Keratinocyte (primary cell): ENCODE results near the gene ZNF396. TPM values are rescaled to one million over a fixed set of nuclear protein-coding genes. Genes with fewer than 3 reads are reported as not detected.

Experiments
- DNase-seq: peaks from one replicate; pipeline ENCODE4 v3.0.0-alpha.2; 2011; ENCODE audit warnings: low read depth, missing footprints, low spot score
- FAIRE-seq: peaks from 2 replicates; lab custom pipeline; 2011; peaks lifted over from hg19 to GRCh38; lab: Jason Lieb, UNC
- H2AFZ ChIP-seq: 2 replicates; pipeline ENCODE4 v1.6.0; 2012; ENCODE audit warnings: low read length, control low read depth, inconsistent platforms; ENCODE audit not compliant: control insufficient read depth
- H3K27ac ChIP-seq: 2 replicates; pipeline ENCODE4 v1.5.1; 2011; ENCODE audit warnings: low read length; ENCODE audit not compliant: control insufficient read depth, insufficient read depth
- H3K27me3 ChIP-seq: 3 replicates; pipeline ENCODE4 v1.6.0; 2011; ENCODE audit warnings: low read length; ENCODE audit not compliant: control insufficient read depth, insufficient read depth; ENCODE audit errors: extremely low read depth
- H3K36me3 ChIP-seq, 2 experiments: 2 replicates in 1 of 2; 3 replicates in 1 of 2; pipeline ENCODE4 v1.5.1; 2011; ENCODE audit warnings: low read length in 2 of 2, mild to moderate bottlenecking in 1 of 2; ENCODE audit not compliant: control insufficient read depth in 2 of 2, insufficient read depth in 2 of 2; ENCODE audit errors: extremely low read depth in 1 of 2
- H3K4me1 ChIP-seq: 3 replicates; pipeline ENCODE4 v1.5.1; 2011; ENCODE audit warnings: low read length; ENCODE audit not compliant: control insufficient read depth, insufficient read depth; ENCODE audit errors: extremely low read depth
- H3K4me2 ChIP-seq: 3 replicates; pipeline ENCODE4 v1.6.0; 2011; ENCODE audit warnings: low read depth, low read length; ENCODE audit not compliant: control insufficient read depth, insufficient read depth; ENCODE audit errors: extremely low read depth
- H3K4me3 ChIP-seq, 3 experiments: fragments of 200-600 bp in 1 of 3; sonication (generic) in 1 of 3; 2 replicates in 2 of 3; 3 replicates in 1 of 3; pipeline ENCODE4 v1.5.1; 2011 to 2016; ENCODE audit warnings: low read length in 3 of 3, mild to moderate bottlenecking in 3 of 3, control low read depth in 2 of 3, inconsistent platforms in 1 of 3, low read depth in 1 of 3, mixed read lengths in 1 of 3, mixed run types in 1 of 3, moderate library complexity in 1 of 3; ENCODE audit not compliant: control insufficient read depth in 2 of 3, insufficient read depth in 2 of 3; ENCODE audit errors: extremely low read depth in 1 of 3
- H3K79me2 ChIP-seq: 2 replicates; pipeline ENCODE4 v1.6.0; 2012; ENCODE audit warnings: low read length; ENCODE audit not compliant: control insufficient read depth, insufficient read depth
- H3K9ac ChIP-seq: 3 replicates; pipeline ENCODE4 v1.6.0; 2011; ENCODE audit warnings: low read length; ENCODE audit not compliant: control insufficient read depth, insufficient read depth; ENCODE audit errors: extremely low read depth
- H3K9me1 ChIP-seq: 3 replicates; pipeline ENCODE4 v1.6.0; 2011; ENCODE audit warnings: low read length; ENCODE audit not compliant: control insufficient read depth, insufficient read depth; ENCODE audit errors: extremely low read depth
- H3K9me3 ChIP-seq: 2 replicates; pipeline ENCODE4 v1.5.1; 2012; ENCODE audit warnings: low read depth, low read length; ENCODE audit not compliant: control insufficient read depth
- H4K20me1 ChIP-seq: 3 replicates; pipeline ENCODE4 v1.6.0; 2011; ENCODE audit warnings: low read length; ENCODE audit not compliant: control insufficient read depth, insufficient read depth; ENCODE audit errors: extremely low read depth
- CTCF ChIP-seq, 3 experiments: IDR thresholded peaks in 1 of 3; conservative IDR thresholded peaks in 1 of 3; optimal IDR thresholded peaks in 1 of 3; 2 replicates in 2 of 3; 3 replicates in 1 of 3; pipeline versions ENCODE3 to v1.5.1; 2011; ENCODE audit warnings: low read length in 3 of 3, mild to moderate bottlenecking in 3 of 3, moderate library complexity in 2 of 3, control low read depth in 1 of 3, inconsistent platforms in 1 of 3; ENCODE audit not compliant: insufficient read depth in 2 of 3; ENCODE audit errors: extremely low read depth in 1 of 3
- EZH2 ChIP-seq: IDR thresholded peaks from one replicate; pipeline ENCODE4 v1.6.1; 2012; ENCODE audit warnings: inconsistent platforms, mild to moderate bottlenecking, low read length, moderate library complexity
- dilution Hi-C: fragments of 300-500 bp; cut with MboI; formaldehyde crosslinking; loops from one replicate; pipeline ENCODE4 v1.7.0; 2020; ENCODE audit warnings: low sequenced_read_pairs; ENCODE audit not compliant: extremely low pct_ligation_motif_present
- polyA minus RNA-seq, 3 experiments: library from RNA; depleted of rRNA, polyadenylated mRNA; stranded (reverse); fragments of >200 nt; gene quantifications; 1 replicate in 1 of 3; 2 replicates in 1 of 3; 3 replicates in 1 of 3; pipeline ENCODE4 v1.2.3, GENCODE V29; 2011
- polyA plus RNA-seq, 5 experiments: library from polyadenylated mRNA; depleted of rRNA in 3 of 5; stranded (reverse) in 3 of 5; stranded (forward) in 1 of 5; unstranded in 1 of 5; fragments of >200 nt; gene quantifications; 1 replicate in 1 of 5; 2 replicates in 3 of 5; 3 replicates in 1 of 5; pipeline versions ENCODE4 v1.2.1 to v1.2.3, GENCODE V29; 2011 to 2012; ENCODE audit warnings: missing spikeins in 2 of 5, low read depth in 1 of 5, low replicate concordance in 1 of 5

ZNF396 gene
- polyA plus RNA-seq (0.20 to 0.49 TPM (median 0.33 TPM) in 3 replicates), polyA minus RNA-seq (0.13 TPM in 2 of 3 replicates, not detected in the other)
- polyA plus RNA-seq (2011; ENCODE audit: low read depth), result 0.35 TPM
- polyA plus RNA-seq (2011; cell fraction: cytosol; rRNA removed), result 0.19 and 0.28 TPM in 2 replicates
- polyA plus RNA-seq (2011; cell fraction: nucleus; rRNA removed), result 0.36 TPM in 2 replicates
- 0.18 and 0.56 TPM in 2 replicates for polyA plus RNA-seq (2012; ENCODE audit: low replicate concordance)
- polyA minus RNA-seq (2011; cell fraction: cytosol; rRNA and poly(A)+ RNA removed), result not detected
- 0.23 and 0.32 TPM in 2 replicates for polyA minus RNA-seq (2011; cell fraction: nucleus; rRNA and poly(A)+ RNA removed)

- DNase-seq (no peak), FAIRE-seq (no peak)
- H3K27ac ChIP-seq, result no peak within 1 kb of the TSS
- dilution Hi-C loops, result no loop called here
- H3K4me1 ChIP-seq, result peaks cover 10% of the 10 kb centered on the region
- H2AFZ ChIP-seq, result peak within 1 kb of the TSS; percentile 93
- H3K4me3 ChIP-seq, result peak within 1 kb of the TSS; percentile 60 to 72 (median 67)
- H3K9ac ChIP-seq, result peak within 1 kb of the TSS; percentile 28
- H3K9me1 ChIP-seq, result no peaks in the 10 kb centered on the region
- H3K9me3 ChIP-seq, result no peaks in the 10 kb centered on the region
- no peaks in the 10 kb centered on the region for H3K79me2 ChIP-seq
- no peaks in the 10 kb centered on the region for H3K36me3 ChIP-seq
- TF ChIP-seq CTCF (optimal IDR thresholded peaks at IDR 0.05 in 1 of 3, IDR thresholded peaks at IDR 0.05 in 1 of 3, conservative IDR thresholded peaks at IDR 0.05 in 1 of 3; ENCODE audit: extremely low read depth in 1 of 3, insufficient read depth in 2 of 3, low read length in 3 of 3) (peak in 1 of 3 experiments; percentile 4), EZH2 (no peak)
- no peaks in the 10 kb centered on the region for H4K20me1 ChIP-seq
- peak within 1 kb of the TSS; percentile 85 for H3K4me2 ChIP-seq
- H3K27me3 ChIP-seq, result peaks cover 6% of the 10 kb centered on the region
Observed at GRCh38 chr18:35376742-35377695, at the start of gene ZNF396. Gene ZNF396 (minus strand): TSS chr18:35377337. CDS start chr18:35374292, 3,045 bp downstream.

GRCh38 chr18:35426786-35427185 lies 49.6 kb upstream of the ZNF396 start:
- no peak overlapping the region for H3K27ac ChIP-seq
- no peak overlapping the region for H3K9ac ChIP-seq
- no peaks in the 10 kb centered on the region for H3K9me3 ChIP-seq
- dilution Hi-C loops, result no loop called here
- no peaks in the 10 kb centered on the region for H3K36me3 ChIP-seq
- FAIRE-seq (no peak), DNase-seq (no peak)
- H3K4me1 ChIP-seq, result no peaks in the 10 kb centered on the region
- no peak overlapping the region for H2AFZ ChIP-seq
- no peak overlapping the region for H3K4me2 ChIP-seq
- no peaks in the 10 kb centered on the region for H3K9me1 ChIP-seq
- TF ChIP-seq CTCF (optimal IDR thresholded peaks at IDR 0.05 in 1 of 3, IDR thresholded peaks at IDR 0.05 in 1 of 3, conservative IDR thresholded peaks at IDR 0.05 in 1 of 3; ENCODE audit: extremely low read depth in 1 of 3, insufficient read depth in 2 of 3, low read length in 3 of 3), result no peak
- no peak for TF ChIP-seq EZH2
- H3K27me3 ChIP-seq, result no peaks in the 10 kb centered on the region
- no peak overlapping the region for H3K4me3 ChIP-seq
- no peaks in the 10 kb centered on the region for H4K20me1 ChIP-seq
- H3K79me2 ChIP-seq, result no peaks in the 10 kb centered on the region
